Measurements from ENCODE around the gene PBRM1.

GRCh38 chr3:52625041-52625440, 60.7 kb downstream of the PBRM1 start:
- TF ChIP-seq, protein P1, sequence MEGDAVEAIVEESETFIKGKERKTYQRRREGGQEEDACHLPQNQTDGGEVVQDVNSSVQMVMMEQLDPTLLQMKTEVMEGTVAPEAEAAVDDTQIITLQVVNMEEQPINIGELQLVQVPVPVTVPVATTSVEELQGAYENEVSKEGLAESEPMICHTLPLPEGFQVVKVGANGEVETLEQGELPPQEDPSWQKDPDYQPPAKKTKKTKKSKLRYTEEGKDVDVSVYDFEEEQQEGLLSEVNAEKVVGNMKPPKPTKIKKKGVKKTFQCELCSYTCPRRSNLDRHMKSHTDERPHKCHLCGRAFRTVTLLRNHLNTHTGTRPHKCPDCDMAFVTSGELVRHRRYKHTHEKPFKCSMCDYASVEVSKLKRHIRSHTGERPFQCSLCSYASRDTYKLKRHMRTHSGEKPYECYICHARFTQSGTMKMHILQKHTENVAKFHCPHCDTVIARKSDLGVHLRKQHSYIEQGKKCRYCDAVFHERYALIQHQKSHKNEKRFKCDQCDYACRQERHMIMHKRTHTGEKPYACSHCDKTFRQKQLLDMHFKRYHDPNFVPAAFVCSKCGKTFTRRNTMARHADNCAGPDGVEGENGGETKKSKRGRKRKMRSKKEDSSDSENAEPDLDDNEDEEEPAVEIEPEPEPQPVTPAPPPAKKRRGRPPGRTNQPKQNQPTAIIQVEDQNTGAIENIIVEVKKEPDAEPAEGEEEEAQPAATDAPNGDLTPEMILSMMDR (IDR thresholded peaks at IDR 0.05) = no peak
- TF ChIP-seq POLR2A (IDR thresholded peaks at IDR 0.05) = no peak
